Suprapubic skin (tissue), 4 donors: ENCODE data around the gene RACK1. TPM values are rescaled to one million over a fixed set of nuclear protein-coding genes. Genes with fewer than 3 reads are reported as not detected.
A peak's percentile ranks its signal among the peaks of the same experiment; 100 is the strongest.
"Not testable (repeated sequence)": the region's sequence is repeated elsewhere in the genome, so short reads cannot be mapped to it uniquely, and the experiment has no call there.

ENCODE experiments used
- DNase-seq, 2 donors: peaks; one replicate each; pipeline ENCODE4 v3.0.0-alpha.2; 2019; ENCODE audit warnings: low spot score in 2 of 2
- H3K27ac ChIP-seq: fragments of 200-600 bp; sonication (generic); one replicate; pipeline ENCODE4 v1.5.1; 2019
- H3K27me3 ChIP-seq: fragments of 200-600 bp; sonication (generic); one replicate; pipeline ENCODE4 v1.5.1; 2019
- H3K36me3 ChIP-seq: fragments of 200-600 bp; sonication (generic); one replicate; pipeline ENCODE4 v1.5.1; 2019
- H3K4me1 ChIP-seq: fragments of 200-600 bp; sonication (generic); one replicate; pipeline ENCODE4 v1.5.1; 2019
- H3K4me3 ChIP-seq: fragments of 200-600 bp; sonication (generic); one replicate; pipeline ENCODE4 v1.5.1; 2019; ENCODE audit warnings: mild to moderate bottlenecking
- H3K9me3 ChIP-seq: fragments of 200-600 bp; sonication (generic); one replicate; pipeline ENCODE4 v1.5.1; 2019
- EP300 ChIP-seq: sonication (generic); formaldehyde crosslinking; IDR thresholded peaks from one replicate; pipeline ENCODE4 v1.6.1; 2017; ENCODE audit warnings: antibody characterized with exemption
- POLR2A ChIP-seq, 2 donors: fragments of 450-650 bp; IDR thresholded peaks; one replicate each; pipeline ENCODE4 v1.6.1; 2017; ENCODE audit warnings: antibody characterized with exemption in 2 of 2, mild to moderate bottlenecking in 2 of 2, moderate library complexity in 2 of 2
- POLR2AphosphoS5 ChIP-seq, 3 donors: sonication (generic); formaldehyde crosslinking; IDR thresholded peaks; one replicate each; pipeline ENCODE4 v1.6.1; 2017; ENCODE audit warnings: antibody characterized with exemption in 3 of 3
- WGBS: methylation state at CpG from one replicate; pipeline ENCODE4 v1.1.5; 2018; 5-methylcytosine and 5-hydroxymethylcytosine counted together
- total RNA-seq, 4 donors: library from RNA; depleted of rRNA; stranded (reverse); fragments of >200 nt; gene quantifications; one replicate each; pipeline ENCODE4 v1.1.0, GENCODE V29; 2016
- TF ChIP-seq, protein P1 (sequence below), 2 donors: fragments of 200-600 bp in 1 of 2; fragments of 450-650 bp in 1 of 2; sonication (generic) in 1 of 2; IDR thresholded peaks; one replicate each; pipeline ENCODE4 v1.5.1; 2016 to 2019; ENCODE audit warnings: antibody characterized with exemption in 2 of 2, mild to moderate bottlenecking in 1 of 2, moderate library complexity in 1 of 2

The RACK1 gene
- total RNA-seq, 4 donors from 2014 or later, result 2,440 to 4,496 (median 3,996) TPM

DNA sequence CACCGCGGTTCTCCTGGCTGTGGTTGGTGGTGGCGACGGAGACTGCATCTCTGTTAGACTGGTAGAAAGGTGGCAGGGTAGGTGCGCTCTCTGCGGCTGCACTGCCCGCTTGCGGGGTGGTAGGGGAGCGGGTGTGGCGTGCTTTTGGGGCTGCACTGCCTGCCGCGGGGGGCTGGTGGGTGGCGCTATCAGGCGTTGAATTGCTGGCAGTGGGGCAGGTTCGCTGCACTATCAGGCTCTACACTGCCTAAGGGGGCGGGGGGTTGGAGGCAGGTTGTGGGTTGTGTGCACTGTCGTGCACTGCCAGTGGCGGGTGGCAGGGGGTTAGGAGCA lies 38.2 kb upstream of the RACK1 start:
- Histone ChIP-seq H3K4me1 (no peaks in the 10 kb centered on the region), H3K27me3 (no peaks in the 10 kb centered on the region), H3K36me3 (no peaks in the 10 kb centered on the region), H3K9me3 (no peaks in the 10 kb centered on the region), H3K4me3 (no peak overlapping the region), H3K27ac (no peak overlapping the region)
- DNase-seq, result peak in 1 of 2 donors; percentile 67
- TF ChIP-seq POLR2A (IDR thresholded peaks at IDR 0.05) (no peak), POLR2AphosphoS5 (IDR thresholded peaks at IDR 0.05) (no peak), EP300 (no peak)
- TF ChIP-seq, protein P1, sequence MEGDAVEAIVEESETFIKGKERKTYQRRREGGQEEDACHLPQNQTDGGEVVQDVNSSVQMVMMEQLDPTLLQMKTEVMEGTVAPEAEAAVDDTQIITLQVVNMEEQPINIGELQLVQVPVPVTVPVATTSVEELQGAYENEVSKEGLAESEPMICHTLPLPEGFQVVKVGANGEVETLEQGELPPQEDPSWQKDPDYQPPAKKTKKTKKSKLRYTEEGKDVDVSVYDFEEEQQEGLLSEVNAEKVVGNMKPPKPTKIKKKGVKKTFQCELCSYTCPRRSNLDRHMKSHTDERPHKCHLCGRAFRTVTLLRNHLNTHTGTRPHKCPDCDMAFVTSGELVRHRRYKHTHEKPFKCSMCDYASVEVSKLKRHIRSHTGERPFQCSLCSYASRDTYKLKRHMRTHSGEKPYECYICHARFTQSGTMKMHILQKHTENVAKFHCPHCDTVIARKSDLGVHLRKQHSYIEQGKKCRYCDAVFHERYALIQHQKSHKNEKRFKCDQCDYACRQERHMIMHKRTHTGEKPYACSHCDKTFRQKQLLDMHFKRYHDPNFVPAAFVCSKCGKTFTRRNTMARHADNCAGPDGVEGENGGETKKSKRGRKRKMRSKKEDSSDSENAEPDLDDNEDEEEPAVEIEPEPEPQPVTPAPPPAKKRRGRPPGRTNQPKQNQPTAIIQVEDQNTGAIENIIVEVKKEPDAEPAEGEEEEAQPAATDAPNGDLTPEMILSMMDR (IDR thresholded peaks at IDR 0.05), result no peak
- WGBS, result 91% methylated on average over 12 of the region's 18 CpGs

DNA sequence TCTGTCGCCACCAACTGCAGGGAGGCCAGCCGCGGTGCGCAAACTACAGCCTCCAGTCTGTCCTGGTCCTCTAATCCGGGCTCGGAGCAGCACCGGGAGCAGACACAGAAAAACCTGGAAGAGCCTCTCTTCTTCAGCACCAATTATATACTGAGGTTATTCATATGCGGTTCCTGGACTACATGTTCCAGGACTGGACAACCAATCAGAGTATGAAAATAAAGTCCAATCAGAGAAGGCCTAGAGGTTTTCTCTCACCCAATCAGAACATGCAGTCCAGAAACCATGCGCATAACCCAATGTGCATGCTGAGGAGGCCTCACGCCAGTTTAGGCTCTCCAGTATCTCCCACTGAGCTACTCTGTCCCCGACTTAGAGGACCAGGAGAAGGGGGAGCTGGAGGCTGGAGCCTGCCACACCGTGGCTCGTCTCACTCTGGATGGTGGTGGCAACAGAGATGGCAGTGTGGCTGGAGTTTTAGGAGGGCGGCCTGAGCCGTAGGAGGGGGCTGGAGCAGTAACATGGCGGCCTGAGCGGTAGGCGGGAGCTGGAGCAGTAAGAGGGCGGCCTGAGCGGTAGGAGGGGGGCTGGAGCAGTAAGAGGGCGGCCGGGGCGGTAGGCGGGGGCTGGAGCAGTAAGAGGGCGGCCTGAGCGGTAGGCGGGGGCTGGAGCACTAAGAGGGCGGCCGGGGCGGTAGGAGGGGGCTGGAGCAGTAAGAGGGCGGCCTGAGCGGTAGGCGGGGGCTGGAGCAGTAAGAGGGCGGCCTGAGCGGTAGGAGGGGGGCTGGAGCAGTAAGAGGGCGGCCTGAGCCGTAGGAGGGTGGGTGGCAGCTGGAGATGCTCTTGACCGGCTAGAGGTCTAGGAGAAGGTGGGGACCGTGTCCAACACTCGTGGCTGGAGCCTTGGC lies 37.6 kb upstream of the RACK1 start:
- Histone ChIP-seq H3K27ac (no peak overlapping the region), H3K27me3 (no peaks in the 10 kb centered on the region), H3K36me3 (no peaks in the 10 kb centered on the region), H3K9me3 (no peaks in the 10 kb centered on the region), H3K4me1 (no peaks in the 10 kb centered on the region), H3K4me3 (no peak overlapping the region)
- WGBS, result 93% methylated on average over 40 of the region's 40 CpGs
- DNase-seq, result peak in 1 of 2 donors; percentile 16
- TF ChIP-seq EP300, result no peak
- no peak for TF ChIP-seq POLR2AphosphoS5 (IDR thresholded peaks at IDR 0.05)
- TF ChIP-seq POLR2A (IDR thresholded peaks at IDR 0.05), result no peak
- TF ChIP-seq, protein P1 (IDR thresholded peaks at IDR 0.05), result no peak

DNA sequence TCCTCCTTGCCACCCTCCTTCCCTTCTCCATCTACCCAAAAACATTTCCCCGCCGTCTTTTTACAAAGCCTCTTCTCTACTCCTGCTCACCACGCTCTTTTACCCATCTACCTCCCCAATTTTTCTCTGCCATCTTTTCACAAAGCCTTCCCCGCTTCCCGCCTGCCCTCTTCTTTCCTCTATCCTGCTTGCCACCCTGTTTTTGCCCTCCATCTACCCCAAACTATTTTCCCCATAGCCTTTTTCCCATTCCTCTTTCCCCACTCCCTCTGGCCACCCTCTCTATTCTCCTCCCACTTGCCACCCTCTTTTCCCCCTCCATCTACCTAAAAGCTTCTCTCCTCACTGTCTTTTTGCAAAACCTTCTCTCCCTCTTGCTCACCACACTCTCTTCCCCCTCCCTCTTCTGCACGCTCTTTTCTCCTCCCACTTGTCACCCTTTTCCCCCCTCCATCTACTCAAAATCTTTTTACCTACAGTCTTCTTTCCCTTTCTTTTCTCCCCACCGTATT lies 36.6 kb upstream of the RACK1 start:
- H3K27me3 ChIP-seq, result no peaks in the 10 kb centered on the region
- 85% methylated on average over 7 of the region's 7 CpGs for WGBS
- no peak for DNase-seq
- no peak overlapping the region for H3K4me3 ChIP-seq
- no peak overlapping the region for H3K27ac ChIP-seq
- TF ChIP-seq POLR2A (IDR thresholded peaks at IDR 0.05) (no peak), EP300 (no peak), POLR2AphosphoS5 (IDR thresholded peaks at IDR 0.05) (no peak)
- TF ChIP-seq, protein P1 (IDR thresholded peaks at IDR 0.05), result no peak
- H3K4me1 ChIP-seq, result no peaks in the 10 kb centered on the region
- no peaks in the 10 kb centered on the region for H3K9me3 ChIP-seq
- no peaks in the 10 kb centered on the region for H3K36me3 ChIP-seq

DNA sequence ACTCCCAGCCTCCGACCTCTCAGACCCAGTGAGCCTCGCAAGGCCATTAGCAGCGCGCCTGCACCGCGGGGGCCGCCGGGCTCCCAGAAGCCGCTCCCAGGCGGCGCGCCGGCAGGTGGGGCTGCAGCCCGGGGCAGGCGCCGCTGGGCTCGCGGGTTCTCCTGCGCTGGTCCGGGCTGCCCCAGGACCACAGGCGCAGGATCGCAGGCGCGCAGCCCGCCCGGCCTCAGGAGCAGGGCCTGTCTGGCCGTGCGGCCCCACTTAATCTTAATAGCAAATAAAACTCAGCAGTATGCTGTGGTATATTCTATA lies 29.7 kb upstream of the RACK1 start:
- 52% methylated on average over 18 of the region's 28 CpGs for WGBS
- not testable (repeated sequence) for H3K9me3 ChIP-seq, DNase-seq, H3K36me3 ChIP-seq, H3K4me1 ChIP-seq, H3K4me3 ChIP-seq, H3K27me3 ChIP-seq, H3K27ac ChIP-seq

DNA sequence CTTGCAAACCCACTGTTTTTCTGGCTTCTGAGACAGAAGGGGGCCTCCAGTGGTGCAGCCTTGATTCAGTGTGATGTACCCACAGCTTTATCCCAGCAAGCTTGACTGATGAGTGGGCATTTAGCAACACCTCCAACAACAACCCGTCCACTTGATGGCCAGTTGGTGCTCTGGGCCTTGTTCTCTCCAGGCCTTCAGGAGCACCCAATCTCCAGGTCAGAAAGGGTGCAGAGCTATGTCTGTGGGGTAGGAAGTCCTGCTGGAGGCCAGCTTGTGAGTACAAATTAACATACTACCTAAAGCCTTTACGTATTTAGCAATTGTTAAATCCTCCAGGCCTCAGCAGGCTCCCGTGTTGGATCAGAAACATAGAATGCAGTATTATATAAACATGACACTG lies 27.4 kb upstream of the RACK1 start:
- Histone ChIP-seq H3K9me3 (no peaks in the 10 kb centered on the region), H3K4me3 (no peak overlapping the region), H3K27me3 (no peaks in the 10 kb centered on the region), H3K4me1 (no peaks in the 10 kb centered on the region), H3K36me3 (no peaks in the 10 kb centered on the region), H3K27ac (no peak overlapping the region)
- no peak for DNase-seq
- WGBS, result 84% methylated on average over 3 of the region's 3 CpGs
- no peak for TF ChIP-seq EP300
- TF ChIP-seq POLR2A (IDR thresholded peaks at IDR 0.05), result no peak
- TF ChIP-seq POLR2AphosphoS5 (IDR thresholded peaks at IDR 0.05), result no peak
- TF ChIP-seq, protein P1 (IDR thresholded peaks at IDR 0.05), result no peak

DNA sequence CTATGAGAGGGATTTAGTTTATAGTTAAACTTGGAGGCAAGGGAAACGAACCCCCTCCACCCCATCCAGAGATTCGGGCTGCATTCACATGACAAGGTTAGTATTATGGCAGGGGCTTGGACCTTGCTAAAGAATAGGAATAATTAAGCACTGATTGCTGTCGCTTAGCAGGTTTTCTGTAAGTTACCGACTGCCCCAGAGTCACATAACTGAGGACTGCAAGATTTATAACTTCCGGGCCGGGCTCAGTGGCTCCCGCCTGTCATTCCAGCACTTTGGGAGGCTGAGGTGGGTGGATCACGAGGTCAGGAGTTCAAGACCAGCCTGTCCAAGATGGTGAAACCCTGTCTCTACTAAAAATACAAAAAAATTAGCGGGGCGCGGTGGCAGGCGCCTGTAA lies 24.2 kb upstream of the RACK1 start:
- WGBS, result 84% methylated on average over 12 of the region's 12 CpGs
- not testable (repeated sequence) for H3K4me3 ChIP-seq, H3K27ac ChIP-seq, H3K27me3 ChIP-seq, H3K9me3 ChIP-seq, H3K36me3 ChIP-seq, DNase-seq, H3K4me1 ChIP-seq

DNA sequence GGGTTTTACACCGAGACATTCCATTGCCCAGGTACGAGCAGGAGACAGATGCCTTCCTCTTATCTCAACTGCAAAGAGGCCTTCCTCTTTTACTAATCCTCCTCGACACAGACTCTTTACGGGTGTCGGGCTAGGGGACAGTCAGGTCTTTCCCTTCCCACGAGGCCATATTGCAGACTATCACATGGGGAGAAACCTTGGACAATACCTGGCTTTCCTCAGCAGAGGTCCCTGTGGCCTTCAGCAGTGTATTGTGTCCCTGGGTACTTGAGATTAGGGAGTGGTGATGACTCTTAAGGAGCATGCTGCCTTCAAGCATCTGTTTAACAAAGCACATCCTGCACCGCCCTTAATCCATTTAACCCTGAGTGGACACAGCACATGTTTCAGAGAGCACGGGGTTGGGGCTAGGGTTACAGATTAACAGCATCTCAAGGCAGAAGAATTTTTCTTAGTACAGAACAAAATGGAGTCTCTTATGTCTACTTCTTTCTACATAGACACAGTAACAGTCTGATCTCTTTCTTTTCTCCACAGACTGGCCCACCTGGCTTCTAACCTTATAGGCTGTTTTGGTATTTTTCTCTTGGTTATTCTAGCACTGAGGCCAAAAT lies 23.7 kb upstream of the RACK1 start:
- WGBS, result 71% methylated on average over 8 of the region's 8 CpGs
- not testable (repeated sequence) for H3K4me3 ChIP-seq, H3K27me3 ChIP-seq, H3K36me3 ChIP-seq, H3K27ac ChIP-seq, H3K4me1 ChIP-seq, DNase-seq, H3K9me3 ChIP-seq
